Measurements from ENCODE around the gene NCR3LG1. TPM values are rescaled to one million over a fixed set of nuclear protein-coding genes. Genes with fewer than 3 reads are reported as not detected.

Gene NCR3LG1
- total and polyA plus RNA-seq, 2 of the 4 experiments (the other 2 are of a cell fraction), result 1.7 to 4.1 TPM

DNA sequence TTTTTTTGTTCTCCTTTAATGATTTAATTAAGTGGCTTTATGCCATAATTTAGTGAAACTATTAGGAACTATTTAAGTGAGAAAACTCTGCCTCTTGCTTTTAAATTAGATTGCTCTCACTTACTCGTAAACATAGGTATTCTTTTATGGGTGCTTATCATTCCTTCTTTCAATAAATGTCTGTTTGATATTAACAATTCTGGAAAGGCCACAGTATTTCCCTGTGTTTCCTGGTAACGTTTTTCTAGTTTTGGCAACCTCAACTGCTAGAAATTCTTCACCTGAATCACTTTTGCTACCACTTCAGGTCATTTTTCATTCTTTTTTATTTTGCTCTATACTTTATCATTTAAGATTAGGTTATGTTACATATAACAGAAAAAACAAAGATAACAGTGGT is 19.9 kb upstream of the NCR3LG1 start:
- H2BK15ac ChIP-seq (ENCODE audit: low read depth, low read length), result no peak overlapping the region
- ATAC-seq (ENCODE audit: low read depth), result no peak
- no CpG with 5 or more reads among the region's 2 CpGs for WGBS, 2 experiments (ENCODE audit: extremely low coverage in 2 of 2, insufficient read length in 1 of 2)

More for the DNA sequence above, 19.9 kb upstream of the NCR3LG1 start:
- Histone ChIP-seq H3K23ac (ENCODE audit: low read depth, low read length) (no peak overlapping the region), H4K20me1 (ENCODE audit: insufficient read depth, low read length) (no peaks in the 10 kb centered on the region), H4K5ac (ENCODE audit: low read depth, low read length) (no peak overlapping the region), H4K8ac (ENCODE audit: low read depth in 2 of 2, low read length in 2 of 2) (no peak overlapping the region), H3K4ac (ENCODE audit: low read depth, low read length) (no peak overlapping the region), H3K36me3 (ENCODE audit: control insufficient read depth, insufficient read depth, low read length) (peaks cover 5% of the 10 kb centered on the region), H3K9me1 (ENCODE audit: insufficient read depth, low read length) (no peaks in the 10 kb centered on the region), H3K9ac (ENCODE audit: low read depth, low read length) (no peak overlapping the region), H3K4me3 (ENCODE audit: insufficient read depth, low read depth, low read length) (no peak overlapping the region), H3K56ac (ENCODE audit: extremely low read depth, insufficient read depth, low read length) (no peak overlapping the region), H2AK5ac (ENCODE audit: low read depth, low read length) (no peak overlapping the region), H2BK120ac (ENCODE audit: low read depth, low read length) (no peak overlapping the region), H2AK9ac (replicated peaks; ENCODE audit: low read depth, low read length, poor library complexity) (no peak overlapping the region), H3K9me3 (ENCODE audit: control insufficient read depth, insufficient read depth, low read length) (no peaks in the 10 kb centered on the region), H3K79me1 (ENCODE audit: low read depth in 1 of 2, low read length in 2 of 2) (no peaks in the 10 kb centered on the region), H3K27me3 (ENCODE audit: control insufficient read depth, insufficient read depth, low read length) (no peaks in the 10 kb centered on the region), H4K91ac (ENCODE audit: insufficient read depth, low read depth, low read length) (no peak overlapping the region), H2AFZ (replicated peaks; ENCODE audit: low read length, poor library complexity) (no peak overlapping the region), H2BK5ac (ENCODE audit: low read depth, low read length, poor library complexity, severe bottlenecking) (no peak overlapping the region), H3K14ac (replicated peaks; ENCODE audit: low read depth, low read length) (no peak overlapping the region), H3K4me2 (ENCODE audit: low read depth, low read length) (no peak overlapping the region), H3K4me1 (ENCODE audit: control insufficient read depth, insufficient read depth, low read length) (no peaks in the 10 kb centered on the region), H3K18ac (ENCODE audit: low read depth, low read length) (no peak overlapping the region), H2BK20ac (ENCODE audit: low read depth, low read length) (no peak overlapping the region), H3K27ac (ENCODE audit: insufficient read depth, low read length) (no peak overlapping the region)
- TF ChIP-seq MAZ (IDR thresholded peaks at IDR 0.05; ENCODE audit: borderline replicate concordance, low read depth, low read length) (no peak), POLR2A (IDR thresholded peaks at IDR 0.05; ENCODE audit: low read depth, low read length) (no peak), NFE2L2 (IDR thresholded peaks at IDR 0.05; ENCODE audit: low read depth, low read length) (no peak), RFX5 (IDR thresholded peaks at IDR 0.05; ENCODE audit: low read depth, low read length) (no peak), CEBPB (IDR thresholded peaks at IDR 0.05; ENCODE audit: low read depth, low read length) (no peak), SMC3 (IDR thresholded peaks at IDR 0.05; ENCODE audit: low read depth, low read length) (no peak), FOS (IDR thresholded peaks at IDR 0.05; ENCODE audit: low read depth, low read length) (no peak), BHLHE40 (IDR thresholded peaks at IDR 0.05; ENCODE audit: low read depth, low read length) (no peak), CHD1 (IDR thresholded peaks at IDR 0.05; ENCODE audit: low read depth, low read length) (no peak), RCOR1 (IDR thresholded peaks at IDR 0.05; ENCODE audit: insufficient replicate concordance, low read length) (no peak), MXI1 (IDR thresholded peaks at IDR 0.05; ENCODE audit: borderline replicate concordance, low read depth, low read length) (no peak), MAFK (IDR thresholded peaks at IDR 0.05; ENCODE audit: low read depth, low read length) (no peak), RAD21 (IDR thresholded peaks at IDR 0.05; ENCODE audit: low read length) (no peak)
- TF ChIP-seq, protein P1, sequence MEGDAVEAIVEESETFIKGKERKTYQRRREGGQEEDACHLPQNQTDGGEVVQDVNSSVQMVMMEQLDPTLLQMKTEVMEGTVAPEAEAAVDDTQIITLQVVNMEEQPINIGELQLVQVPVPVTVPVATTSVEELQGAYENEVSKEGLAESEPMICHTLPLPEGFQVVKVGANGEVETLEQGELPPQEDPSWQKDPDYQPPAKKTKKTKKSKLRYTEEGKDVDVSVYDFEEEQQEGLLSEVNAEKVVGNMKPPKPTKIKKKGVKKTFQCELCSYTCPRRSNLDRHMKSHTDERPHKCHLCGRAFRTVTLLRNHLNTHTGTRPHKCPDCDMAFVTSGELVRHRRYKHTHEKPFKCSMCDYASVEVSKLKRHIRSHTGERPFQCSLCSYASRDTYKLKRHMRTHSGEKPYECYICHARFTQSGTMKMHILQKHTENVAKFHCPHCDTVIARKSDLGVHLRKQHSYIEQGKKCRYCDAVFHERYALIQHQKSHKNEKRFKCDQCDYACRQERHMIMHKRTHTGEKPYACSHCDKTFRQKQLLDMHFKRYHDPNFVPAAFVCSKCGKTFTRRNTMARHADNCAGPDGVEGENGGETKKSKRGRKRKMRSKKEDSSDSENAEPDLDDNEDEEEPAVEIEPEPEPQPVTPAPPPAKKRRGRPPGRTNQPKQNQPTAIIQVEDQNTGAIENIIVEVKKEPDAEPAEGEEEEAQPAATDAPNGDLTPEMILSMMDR (conservative IDR thresholded peaks at IDR 0.05; ENCODE audit: low read depth, low read length), result no peak
- TF ChIP-seq, protein P2, sequence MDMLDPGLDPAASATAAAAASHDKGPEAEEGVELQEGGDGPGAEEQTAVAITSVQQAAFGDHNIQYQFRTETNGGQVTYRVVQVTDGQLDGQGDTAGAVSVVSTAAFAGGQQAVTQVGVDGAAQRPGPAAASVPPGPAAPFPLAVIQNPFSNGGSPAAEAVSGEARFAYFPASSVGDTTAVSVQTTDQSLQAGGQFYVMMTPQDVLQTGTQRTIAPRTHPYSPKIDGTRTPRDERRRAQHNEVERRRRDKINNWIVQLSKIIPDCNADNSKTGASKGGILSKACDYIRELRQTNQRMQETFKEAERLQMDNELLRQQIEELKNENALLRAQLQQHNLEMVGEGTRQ (IDR thresholded peaks at IDR 0.05; ENCODE audit: low read depth, low read length), result no peak
- TF ChIP-seq, protein P3, sequence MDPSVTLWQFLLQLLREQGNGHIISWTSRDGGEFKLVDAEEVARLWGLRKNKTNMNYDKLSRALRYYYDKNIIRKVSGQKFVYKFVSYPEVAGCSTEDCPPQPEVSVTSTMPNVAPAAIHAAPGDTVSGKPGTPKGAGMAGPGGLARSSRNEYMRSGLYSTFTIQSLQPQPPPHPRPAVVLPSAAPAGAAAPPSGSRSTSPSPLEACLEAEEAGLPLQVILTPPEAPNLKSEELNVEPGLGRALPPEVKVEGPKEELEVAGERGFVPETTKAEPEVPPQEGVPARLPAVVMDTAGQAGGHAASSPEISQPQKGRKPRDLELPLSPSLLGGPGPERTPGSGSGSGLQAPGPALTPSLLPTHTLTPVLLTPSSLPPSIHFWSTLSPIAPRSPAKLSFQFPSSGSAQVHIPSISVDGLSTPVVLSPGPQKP (IDR thresholded peaks at IDR 0.05; ENCODE audit: borderline replicate concordance, low read depth, low read length), result no peak
- ChIA-PET POLR2A (ENCODE audit: unreplicated experiment) (no interaction called here), CTCF (no interaction called here)
- dilution Hi-C loops (cut with HindIII; ENCODE audit: low sequenced_read_pairs, unreplicated experiment), result no loop called here
- in situ Hi-C loops (cut with MboI; ENCODE audit: low sequenced_read_pairs), result no loop called here
- intact Hi-C loops (cut with micrococcal nuclease), result no loop called here
- BruUV-seq (replicated peaks), result no TSS peak
- no peak for DNase-seq
